Fibroblast of lung (primary cell): Measurements from ENCODE around the gene MRPS2. TPM values are rescaled to one million over a fixed set of nuclear protein-coding genes. Genes with fewer than 3 reads are reported as not detected.
"Not testable (repeated sequence)": the region's sequence is repeated elsewhere in the genome, so short reads cannot be mapped to it uniquely, and the experiment has no call there.

Experiments used
- DNase-seq, 2 donors: peaks; one replicate each; pipeline versions ENCODE4 v3.0.0 to v3.0.0-alpha.2; 2010; ENCODE audit warnings: low read depth in 2 of 2
- H2AFZ ChIP-seq: 2 replicates; pipeline ENCODE4 v1.5.1; 2012; ENCODE audit warnings: low read length, control low read depth, inconsistent platforms
- H3K27ac ChIP-seq: 2 replicates; pipeline ENCODE4 v1.5.1; 2011; ENCODE audit warnings: low read length, control low read depth; ENCODE audit not compliant: insufficient read depth
- H3K27me3 ChIP-seq: 2 replicates; pipeline ENCODE4 v1.5.1; 2011; ENCODE audit warnings: mild to moderate bottlenecking, low read length; ENCODE audit not compliant: control insufficient read depth, insufficient read depth
- H3K36me3 ChIP-seq: 2 replicates; pipeline ENCODE4 v1.5.1; 2011; ENCODE audit warnings: low read length; ENCODE audit not compliant: control insufficient read depth, insufficient read depth
- H3K4me1 ChIP-seq: 2 replicates; pipeline ENCODE4 v1.5.1; 2011; ENCODE audit warnings: low read length; ENCODE audit not compliant: control insufficient read depth, insufficient read depth; ENCODE audit errors: extremely low read depth
- H3K4me2 ChIP-seq: 2 replicates; pipeline ENCODE4 v1.5.1; 2011; ENCODE audit warnings: low read length, control low read depth; ENCODE audit not compliant: insufficient read depth; ENCODE audit errors: extremely low read depth
- H3K4me3 ChIP-seq, 4 experiments: fragments of 200-600 bp in 1 of 4; sonication (generic) in 1 of 4; replicated peaks in 1 of 4; 2 replicates each; pipeline ENCODE4 v1.5.1; 2011 to 2016; ENCODE audit warnings: low read length in 4 of 4, low read depth in 3 of 4, mild to moderate bottlenecking in 3 of 4, control low read depth in 2 of 4, inconsistent platforms in 1 of 4, mixed read lengths in 1 of 4; ENCODE audit not compliant: insufficient read depth in 1 of 4; ENCODE audit errors: control extremely low read depth in 1 of 4
- H3K79me2 ChIP-seq: 2 replicates; pipeline ENCODE4 v1.5.1; 2012; ENCODE audit warnings: mild to moderate bottlenecking, low read length, inconsistent platforms; ENCODE audit not compliant: control insufficient read depth, insufficient read depth
- H3K9ac ChIP-seq: 2 replicates; pipeline ENCODE4 v1.5.1; 2011; ENCODE audit warnings: mild to moderate bottlenecking, low read length, control low read depth; ENCODE audit not compliant: insufficient read depth
- H3K9me3 ChIP-seq: 2 replicates; pipeline ENCODE4 v1.5.1; 2012; ENCODE audit warnings: low read depth, low read length; ENCODE audit not compliant: control insufficient read depth, insufficient read depth
- H4K20me1 ChIP-seq: 2 replicates; pipeline ENCODE4 v1.5.1; 2011; ENCODE audit warnings: low read length; ENCODE audit not compliant: control insufficient read depth, insufficient read depth; ENCODE audit errors: extremely low read depth
- CTCF ChIP-seq, 2 donors: IDR thresholded peaks in 1 of 2; conservative IDR thresholded peaks in 1 of 2; 1 replicate in 1 of 2; 2 replicates in 1 of 2; pipeline ENCODE4 v1.5.1; 2011 to 2012; ENCODE audit warnings: low read length in 2 of 2, control low read depth in 1 of 2, inconsistent platforms in 1 of 2, low read depth in 1 of 2, mild to moderate bottlenecking in 1 of 2
- EZH2 ChIP-seq: IDR thresholded peaks from 2 replicates; pipeline ENCODE4 v1.5.1; 2012; ENCODE audit warnings: low read length, control low read depth, mild to moderate bottlenecking; ENCODE audit errors: missing control alignments
- polyA plus RNA-seq, 2 donors: library from polyadenylated mRNA; depleted of rRNA in 1 of 2; stranded (reverse) in 1 of 2; unstranded in 1 of 2; fragments of >200 nt; gene quantifications; 2 replicates each; pipeline ENCODE4 v1.2.1, GENCODE V29; 2011 to 2012; ENCODE audit warnings: missing spikeins in 1 of 2
- total RNA-seq: library from RNA; depleted of rRNA; stranded (reverse); fragments of >200 nt; gene quantifications from 2 replicates; pipeline ENCODE4 v1.2.1, GENCODE V29; 2014

MRPS2 gene
- total and polyA plus RNA-seq, 2 donors (not counting 1 experiment from before 2014, with no cell fraction given): 10.4 to 43.6 TPM

GRCh38 chr9:135454737-135455136, 45.7 kb upstream of the MRPS2 start:
- H3K4me1 ChIP-seq: no peaks in the 10 kb centered on the region
- TF ChIP-seq EZH2 (no peak), CTCF (conservative IDR thresholded peaks at IDR 0.05 in 1 of 2, IDR thresholded peaks at IDR 0.05 in 1 of 2; ENCODE audit: low read depth in 1 of 2, low read length in 2 of 2) (no peak)
- no peaks in the 10 kb centered on the region for H3K9me3 ChIP-seq
- H4K20me1 ChIP-seq: no peaks in the 10 kb centered on the region
- H3K9ac ChIP-seq: no peak overlapping the region
- no peak overlapping the region for H3K27ac ChIP-seq
- no peaks in the 10 kb centered on the region for H3K27me3 ChIP-seq
- DNase-seq: no peak
- no peaks in the 10 kb centered on the region for H3K36me3 ChIP-seq
- H3K79me2 ChIP-seq: no peaks in the 10 kb centered on the region
- H3K4me2 ChIP-seq: no peak overlapping the region
- no peak overlapping the region for H2AFZ ChIP-seq
- H3K4me3 ChIP-seq: no peak overlapping the region

DNA sequence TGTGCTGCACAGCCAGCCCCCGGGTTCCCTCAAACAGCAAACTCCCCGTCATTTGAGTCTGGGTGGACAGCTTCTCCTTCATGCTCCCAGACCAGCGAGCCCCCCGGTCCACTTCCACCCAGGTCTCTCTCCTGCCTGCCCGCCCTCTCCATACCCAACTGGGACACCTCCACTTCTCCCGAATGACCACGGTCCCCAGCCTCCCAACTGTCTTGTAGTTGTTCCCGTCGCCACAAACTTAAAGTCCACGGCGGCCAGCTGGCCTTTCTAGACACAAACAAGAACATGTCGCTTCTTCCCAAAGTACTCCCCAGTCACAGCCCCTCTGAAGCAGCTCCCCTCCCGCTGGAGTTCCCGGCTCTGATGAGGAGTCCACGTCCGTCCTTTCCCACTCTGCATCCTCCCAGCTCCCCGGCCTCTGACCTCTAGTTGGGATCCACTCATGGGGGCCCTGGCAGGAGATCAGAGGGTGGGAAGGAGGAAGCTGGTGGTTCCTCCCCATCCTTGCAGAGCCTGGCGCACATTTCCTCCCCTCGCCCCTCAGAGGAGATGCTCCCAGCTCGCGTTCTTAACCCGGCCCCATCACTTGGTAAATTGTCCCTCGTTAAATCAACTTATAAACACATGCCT, 45.0 kb upstream of the MRPS2 start:
- Histone ChIP-seq H4K20me1 (no peaks in the 10 kb centered on the region), H3K4me3 (no peak overlapping the region), H3K79me2 (no peaks in the 10 kb centered on the region), H2AFZ (no peak overlapping the region), H3K27me3 (no peaks in the 10 kb centered on the region), H3K9me3 (no peaks in the 10 kb centered on the region), H3K9ac (no peak overlapping the region), H3K36me3 (no peaks in the 10 kb centered on the region), H3K27ac (no peak overlapping the region), H3K4me2 (no peak overlapping the region), H3K4me1 (no peaks in the 10 kb centered on the region)
- no peak for DNase-seq
- TF ChIP-seq CTCF (conservative IDR thresholded peaks at IDR 0.05 in 1 of 2, IDR thresholded peaks at IDR 0.05 in 1 of 2; ENCODE audit: low read depth in 1 of 2, low read length in 2 of 2) (no peak), EZH2 (no peak)

DNA sequence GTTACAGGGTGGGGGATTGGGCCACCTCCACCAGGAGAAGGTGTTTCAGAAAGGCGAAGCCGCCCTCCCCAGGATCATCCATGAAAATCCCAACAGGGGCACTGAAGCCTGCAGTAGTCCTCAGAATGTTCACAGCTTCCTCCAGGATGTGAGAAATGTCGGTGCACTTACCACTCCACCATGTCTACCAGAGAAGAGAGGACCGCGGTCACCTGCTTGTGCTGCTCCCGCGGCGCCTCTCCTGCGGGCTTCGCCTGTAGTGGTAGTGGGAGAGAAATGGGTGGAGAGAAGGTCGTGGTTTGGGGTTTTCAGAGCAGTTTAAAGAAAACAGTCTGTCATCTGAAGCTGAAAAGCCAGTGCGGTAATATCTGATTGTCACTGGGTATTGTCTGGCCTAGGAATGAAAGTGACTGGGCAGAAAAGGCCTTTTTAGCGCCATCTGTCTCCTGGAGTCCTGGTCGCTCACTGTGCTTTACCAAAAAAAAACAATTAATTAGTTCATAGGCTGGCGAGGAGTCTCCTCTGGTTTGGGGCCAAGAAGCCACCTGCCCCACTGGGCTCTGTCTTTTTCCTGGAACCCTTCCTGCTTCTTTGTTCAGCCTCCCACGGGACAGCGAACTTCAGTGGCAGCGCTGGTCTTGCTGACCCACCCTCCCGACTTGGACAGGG, 43.9 kb upstream of the MRPS2 start:
- Histone ChIP-seq H3K4me3 (no peak overlapping the region), H3K27ac (no peak overlapping the region), H3K79me2 (no peaks in the 10 kb centered on the region), H3K4me2 (no peak overlapping the region), H2AFZ (no peak overlapping the region), H3K27me3 (no peaks in the 10 kb centered on the region), H4K20me1 (no peaks in the 10 kb centered on the region), H3K9ac (no peak overlapping the region), H3K4me1 (no peaks in the 10 kb centered on the region), H3K9me3 (no peaks in the 10 kb centered on the region), H3K36me3 (no peaks in the 10 kb centered on the region)
- DNase-seq: no peak
- TF ChIP-seq EZH2 (no peak), CTCF (conservative IDR thresholded peaks at IDR 0.05 in 1 of 2, IDR thresholded peaks at IDR 0.05 in 1 of 2; ENCODE audit: low read depth in 1 of 2, low read length in 2 of 2) (no peak)

DNA sequence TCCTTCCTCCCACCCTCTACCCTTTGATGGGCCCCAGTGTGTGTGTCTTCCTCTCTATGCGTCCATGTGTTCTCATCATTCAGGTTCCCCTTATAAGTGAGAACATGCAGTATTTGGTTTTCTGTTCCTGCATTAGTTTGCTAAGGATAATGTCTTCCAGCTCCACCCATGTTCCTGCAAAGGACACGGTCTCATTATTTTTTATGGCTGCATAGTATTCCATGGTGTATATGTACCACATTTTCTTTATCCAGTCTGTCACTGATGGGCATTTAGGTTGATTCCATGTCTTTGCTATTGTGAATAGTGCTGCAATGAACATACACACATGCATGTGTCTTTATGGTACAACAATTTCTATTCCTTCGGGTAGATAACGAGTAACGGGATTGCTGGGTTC, 42.0 kb upstream of the MRPS2 start:
- not testable (repeated sequence) for H3K9me3 ChIP-seq, H4K20me1 ChIP-seq, DNase-seq, H3K4me1 ChIP-seq, H3K4me2 ChIP-seq, H3K27ac ChIP-seq, H3K27me3 ChIP-seq, H2AFZ ChIP-seq, H3K79me2 ChIP-seq, H3K9ac ChIP-seq, H3K36me3 ChIP-seq, H3K4me3 ChIP-seq
